SK-N-SH (cell line): ENCODE data around the gene ZC3H18. TPM values are rescaled to one million over a fixed set of nuclear protein-coding genes. Genes with fewer than 3 reads are reported as not detected.

Experiments used
- CTCF ChIA-PET: fragments of 300-600, 350-600 bp; formaldehyde crosslinking; extraction: SDS; loops from one replicate; lab custom pipeline; 2021; lab: Yijun Ruan, JAX
- POLR2A ChIA-PET: fragments of 350-600 bp; sonication (Branson Sonifier 250); formaldehyde crosslinking; extraction: SDS; loops from one replicate; lab custom pipeline; 2020; ENCODE audit warnings: antibody characterized with exemption, inconsistent platforms; lab: Yijun Ruan, JAX
- DNase-seq: peaks from one replicate; pipeline ENCODE4 v3.0.0; 2012
- H2AFZ ChIP-seq: fragments of 200-600 bp; sonication (generic); 2 replicates; pipeline ENCODE4 v1.8.1; 2016; ENCODE audit warnings: antibody characterized with exemption, mild to moderate bottlenecking, low read depth
- H3F3A ChIP-seq: fragments of 200-600 bp; sonication (generic); replicated peaks from 2 replicates; pipeline ENCODE3; 2016; ENCODE audit warnings: antibody characterized with exemption, mild to moderate bottlenecking; ENCODE audit not compliant: insufficient read depth
- H3K27ac ChIP-seq, 2 experiments: fragments of 200-500 bp in 1 of 2; fragments of 200-600 bp in 1 of 2; sonication (Bioruptor generic) in 1 of 2; sonication (generic), shearing (Covaris generic) in 1 of 2; 2 replicates each; pipeline versions ENCODE4 v1.5.1 to v1.6.1; 2014 to 2016; ENCODE audit warnings: low read depth in 2 of 2, inconsistent platforms in 1 of 2, low read length in 1 of 2, mild to moderate bottlenecking in 1 of 2, mixed read lengths in 1 of 2
- H3K27me3 ChIP-seq: fragments of 200-600 bp; sonication (generic), shearing (Covaris generic); 2 replicates; pipeline ENCODE4 v1.6.1; 2016; ENCODE audit warnings: mixed run types; ENCODE audit not compliant: insufficient read depth
- H3K36me3 ChIP-seq, 2 experiments: fragments of 200-500 bp in 1 of 2; fragments of 200-600 bp in 1 of 2; sonication (Bioruptor generic) in 1 of 2; sonication (generic) in 1 of 2; replicated peaks in 1 of 2; 2 replicates each; pipeline versions ENCODE3 to v1.5.1; 2014 to 2016; ENCODE audit warnings: low read length in 1 of 2, mild to moderate bottlenecking in 1 of 2; ENCODE audit not compliant: insufficient read depth in 2 of 2, control insufficient read depth in 1 of 2
- H3K4me1 ChIP-seq, 2 experiments: fragments of 200-500 bp in 1 of 2; fragments of 200-600 bp in 1 of 2; sonication (Bioruptor generic) in 1 of 2; sonication (generic), shearing (Covaris generic) in 1 of 2; 2 replicates each; pipeline versions ENCODE4 v1.5.1 to v1.6.1; 2014 to 2016; ENCODE audit warnings: low read depth in 1 of 2, low read length in 1 of 2, mixed run types in 1 of 2; ENCODE audit not compliant: insufficient read depth in 2 of 2, control insufficient read depth in 1 of 2
- H3K4me2 ChIP-seq: fragments of 200-600 bp; sonication (generic), shearing (Covaris generic); 2 replicates; pipeline ENCODE4 v1.6.1; 2017; ENCODE audit warnings: mixed run types
- H3K4me3 ChIP-seq, 2 experiments: fragments of 200-500 bp in 1 of 2; fragments of 200-600 bp in 1 of 2; sonication (Bioruptor generic) in 1 of 2; sonication (generic), shearing (Covaris generic) in 1 of 2; 2 replicates each; pipeline versions ENCODE4 v1.5.1 to v1.8.1; 2014 to 2016; ENCODE audit warnings: low read depth in 2 of 2, inconsistent platforms in 1 of 2, low read length in 1 of 2, mild to moderate bottlenecking in 1 of 2, mixed read lengths in 1 of 2, moderate library complexity in 1 of 2
- H3K79me2 ChIP-seq: fragments of 200-600 bp; sonication (generic); 2 replicates; pipeline ENCODE4 v1.8.1; 2017; ENCODE audit warnings: mild to moderate bottlenecking; ENCODE audit not compliant: insufficient read depth
- H3K9ac ChIP-seq: fragments of 200-600 bp; sonication (generic); 2 replicates; pipeline ENCODE4 v1.6.1; 2017; ENCODE audit warnings: mixed run types
- H3K9me2 ChIP-seq: fragments of 200-600 bp; sonication (generic); 2 replicates; pipeline ENCODE4 v1.6.1; 2017; ENCODE audit warnings: mixed run types
- H3K9me3 ChIP-seq: fragments of 200-600 bp; sonication (generic); 2 replicates; pipeline ENCODE4 v1.6.1; 2017; ENCODE audit warnings: mixed run types, mild to moderate bottlenecking, moderate library complexity
- H4K20me1 ChIP-seq: fragments of 200-600 bp; sonication (generic); 2 replicates; pipeline ENCODE4 v1.6.1; 2017; ENCODE audit warnings: mild to moderate bottlenecking, mixed run types; ENCODE audit not compliant: insufficient read depth
- ELF1 ChIP-seq: IDR thresholded peaks from 2 replicates; pipeline ENCODE4 v1.4.0; 2012
- FOXJ3 ChIP-seq: sonication (generic); formaldehyde crosslinking; IDR thresholded peaks from 2 replicates; pipeline ENCODE4 v1.5.1; 2020; ENCODE audit warnings: mild to moderate bottlenecking, missing genetic modification reagents
- GATA2 ChIP-seq: sonication (generic); formaldehyde crosslinking; IDR thresholded peaks from 2 replicates; pipeline ENCODE4 v1.5.0; 2020; ENCODE audit warnings: mild to moderate bottlenecking, missing genetic modification reagents
- JUND ChIP-seq: IDR thresholded peaks from 2 replicates; pipeline ENCODE4 v1.4.0; 2012
- MAX ChIP-seq: IDR thresholded peaks from 2 replicates; pipeline ENCODE4 v1.4.0; 2012; ENCODE audit warnings: low read depth
- MEF2A ChIP-seq: IDR thresholded peaks from 2 replicates; pipeline ENCODE4 v1.4.0; 2012; ENCODE audit warnings: low read depth, borderline replicate concordance
- NFIC ChIP-seq: IDR thresholded peaks from 2 replicates; pipeline ENCODE4 v1.4.0; 2012; ENCODE audit warnings: borderline replicate concordance
- PBX3 ChIP-seq: IDR thresholded peaks from 2 replicates; pipeline ENCODE4; 2012
- RAD21 ChIP-seq: IDR thresholded peaks from 2 replicates; pipeline ENCODE4 v1.6.1; 2012; ENCODE audit warnings: mild to moderate bottlenecking, low read length
- RCOR1 ChIP-seq: fragments of 150-350 bp; IDR thresholded peaks from 2 replicates; pipeline ENCODE4 v1.6.1; 2017; ENCODE audit warnings: antibody characterized with exemption, low read length
- REST ChIP-seq: IDR thresholded peaks from 2 replicates; pipeline ENCODE4 v1.6.1; 2012; ENCODE audit warnings: mild to moderate bottlenecking, low read depth, low read length, moderate library complexity
- RFX5 ChIP-seq: IDR thresholded peaks from 2 replicates; pipeline ENCODE4 v1.6.1; 2012; ENCODE audit warnings: mild to moderate bottlenecking, improper control_type of control experiment, low read length
- SIN3A ChIP-seq: IDR thresholded peaks from 2 replicates; pipeline ENCODE4 v1.6.1; 2012; ENCODE audit warnings: low read depth, mild to moderate bottlenecking, low read length, moderate library complexity, borderline replicate concordance
- SMC3 ChIP-seq: IDR thresholded peaks from 2 replicates; pipeline ENCODE4 v1.6.1; 2012; ENCODE audit warnings: low read depth, low read length, improper control_type of control experiment
- TAF1 ChIP-seq: IDR thresholded peaks from 2 replicates; pipeline ENCODE4 v1.6.1; 2012; ENCODE audit warnings: low read depth, mild to moderate bottlenecking, low read length, moderate library complexity, borderline replicate concordance
- TCF12 ChIP-seq: IDR thresholded peaks from 2 replicates; pipeline ENCODE4 v1.4.0; 2012
- USF2 ChIP-seq: fragments of 150-350 bp; IDR thresholded peaks from 2 replicates; pipeline ENCODE4 v1.6.1; 2017; ENCODE audit warnings: antibody characterized with exemption, low read length, low read depth, borderline replicate concordance
- WGBS: methylation state at CpG from one replicate; pipeline ENCODE4 v1.1.6; 2017; ENCODE audit warnings: low lambda C conversion rate; 5-methylcytosine and 5-hydroxymethylcytosine counted together
- polyA plus RNA-seq, 3 experiments: library from polyadenylated mRNA; depleted of rRNA; stranded (reverse); fragments of >200 nt; gene quantifications; 2 replicates each; pipeline ENCODE4 v1.2.3, GENCODE V29; 2012

The ZC3H18 gene
- polyA plus RNA-seq, 1 of the 3 experiments (the other 2 are of a cell fraction), result 32.7 TPM

GRCh38 chr16:88581033-88581432 lies 10.8 kb downstream of the ZC3H18 start:
- no peaks in the 10 kb centered on the region for H3K4me1 ChIP-seq
- TF ChIP-seq TAF1 (no peak), TCF12 (no peak), GATA2 (CRISPR knock-in tag) (no peak), RCOR1 (no peak), RFX5 (no peak)
- no peak overlapping the region for H3K9ac ChIP-seq
- 88% methylated on average over 4 of the region's 4 CpGs for WGBS
- no peaks in the 10 kb centered on the region for H3K9me2 ChIP-seq
- peaks cover 69% of the 10 kb centered on the region for H4K20me1 ChIP-seq
- H3K4me2 ChIP-seq, result no peak overlapping the region
- peaks cover 88% of the 10 kb centered on the region for H3K79me2 ChIP-seq
- H3K27me3 ChIP-seq, result no peaks in the 10 kb centered on the region
- ChIA-PET CTCF (no interaction called here), POLR2A (no interaction called here)
- no peak overlapping the region for H3K4me3 ChIP-seq
- peaks cover 18 to 50% of the 10 kb centered on the region in 2 experiments for H3K36me3 ChIP-seq
- H3F3A ChIP-seq, result no peaks in the 10 kb centered on the region
- no peak for DNase-seq
- no peak overlapping the region for H2AFZ ChIP-seq
- no peaks in the 10 kb centered on the region for H3K9me3 ChIP-seq
- no peak overlapping the region for H3K27ac ChIP-seq

GRCh38 chr16:88582912-88583575 lies 12.8 kb downstream of the ZC3H18 start:
- H3K79me2 ChIP-seq, result peaks cover 68% of the 10 kb centered on the region
- H3K27me3 ChIP-seq, result no peaks in the 10 kb centered on the region
- TF ChIP-seq USF2, result no peak
- TF ChIP-seq ELF1, result no peak
- no peak for TF ChIP-seq JUND
- TF ChIP-seq REST, result no peak
- TF ChIP-seq MAX, result no peak
- no peak for TF ChIP-seq MEF2A
- no peak for TF ChIP-seq FOXJ3
- no peak for TF ChIP-seq PBX3
- no peak for TF ChIP-seq RAD21
- TF ChIP-seq SIN3A, result no peak
- TF ChIP-seq NFIC, result no peak
- TF ChIP-seq GATA2 (CRISPR knock-in tag), result no peak
- no peak for TF ChIP-seq SMC3
- TF ChIP-seq RCOR1, result no peak
- H3K4me3 ChIP-seq, result no peak overlapping the region
- no peak overlapping the region for H2AFZ ChIP-seq
- DNase-seq, result no peak
- H3K4me1 ChIP-seq, result no peaks in the 10 kb centered on the region
- no peaks in the 10 kb centered on the region for H3K9me2 ChIP-seq
- CTCF ChIA-PET, result no interaction called here
- peaks cover 61% of the 10 kb centered on the region for H4K20me1 ChIP-seq
- H3K36me3 ChIP-seq, result peaks cover 20 to 44% of the 10 kb centered on the region in 2 experiments
- no peak overlapping the region for H3K9ac ChIP-seq
- no peak overlapping the region for H3K27ac ChIP-seq
- H3K9me3 ChIP-seq, result no peaks in the 10 kb centered on the region
- no peaks in the 10 kb centered on the region for H3F3A ChIP-seq
- 92% methylated on average over 14 of the region's 14 CpGs for WGBS
- no peak overlapping the region for H3K4me2 ChIP-seq
- POLR2A ChIA-PET, result no interaction called here
